NT2/D1 (cell line): ENCODE data around the gene ALG14.

ENCODE experiments used
- SUZ12 ChIP-seq: IDR thresholded peaks from 2 replicates; pipeline ENCODE4 v1.6.1; 2011; ENCODE audit not compliant: insufficient read length, insufficient read depth; ENCODE audit errors: extremely low read depth
- YY1 ChIP-seq: IDR thresholded peaks from 2 replicates; pipeline ENCODE4 v1.6.1; 2011; ENCODE audit not compliant: insufficient read length, insufficient read depth
- ZNF274 ChIP-seq: IDR thresholded peaks from 2 replicates; pipeline ENCODE4 v1.6.1; 2011; ENCODE audit warnings: mild to moderate bottlenecking, low read depth, low read length

DNA sequence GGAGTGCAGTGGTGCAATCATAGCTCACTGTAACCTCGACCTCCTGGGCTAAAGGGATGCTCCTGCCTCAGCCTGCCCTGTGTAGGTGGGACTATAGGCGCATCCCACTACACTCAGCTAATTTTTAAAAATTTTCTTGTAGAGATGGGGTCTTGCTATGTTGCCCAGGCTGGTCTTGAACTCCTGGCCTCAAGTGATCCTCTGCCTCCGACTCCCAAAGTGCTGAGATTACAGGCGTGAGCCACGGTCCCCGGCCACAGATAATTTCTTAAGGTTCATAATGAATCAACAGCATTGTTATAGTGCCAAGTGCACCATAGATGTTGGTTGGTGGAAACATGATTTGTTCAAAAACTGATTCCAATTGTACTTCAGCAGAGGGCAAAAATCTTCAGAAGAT is 103.6 kb downstream of the ALG14 start:
- TF ChIP-seq SUZ12 (no peak), YY1 (no peak), ZNF274 (no peak)
